Hepatocyte (in vitro differentiated cells): ENCODE measurements around the gene PAFAH2. TPM values are rescaled to one million over a fixed set of nuclear protein-coding genes. Genes with fewer than 3 reads are reported as not detected.
A peak's percentile ranks its signal among the peaks of the same experiment; 100 is the strongest.

Experiments used
- DNase-seq: peaks from one replicate; pipeline ENCODE4 v3.0.0-alpha.2; 2016; ENCODE audit warnings: low spot score
- H2AFZ ChIP-seq: fragments of 200-600 bp; sonication (generic); 2 replicates; pipeline ENCODE4 v1.6.0; 2016; ENCODE audit warnings: antibody characterized with exemption, mild to moderate bottlenecking
- H3K27ac ChIP-seq: fragments of 200-600 bp; sonication (generic); 2 replicates; pipeline ENCODE4 v1.5.1; 2016; ENCODE audit warnings: mild to moderate bottlenecking
- H3K27me3 ChIP-seq: fragments of 200-600 bp; sonication (generic); 2 replicates; pipeline ENCODE4 v1.6.1; 2016
- H3K36me3 ChIP-seq: fragments of 200-600 bp; sonication (generic); replicated peaks from 2 replicates; pipeline ENCODE4 v1.5.1; 2016; ENCODE audit warnings: low read depth; ENCODE audit not compliant: insufficient read depth
- H3K4me1 ChIP-seq: fragments of 200-600 bp; sonication (generic); 2 replicates; pipeline ENCODE4 v1.5.1; 2016; ENCODE audit warnings: mild to moderate bottlenecking, moderate library complexity; ENCODE audit not compliant: insufficient read depth
- H3K4me2 ChIP-seq: fragments of 200-600 bp; sonication (generic); 2 replicates; pipeline ENCODE4 v1.6.0; 2016
- H3K4me3 ChIP-seq: fragments of 200-600 bp; sonication (generic); 2 replicates; pipeline ENCODE4 v1.5.1; 2016; ENCODE audit warnings: mild to moderate bottlenecking
- H3K79me2 ChIP-seq: fragments of 200-600 bp; sonication (generic); 2 replicates; pipeline ENCODE4 v1.6.0; 2017; ENCODE audit warnings: mild to moderate bottlenecking
- H3K9me2 ChIP-seq: fragments of 200-600 bp; sonication (generic); replicated peaks from 2 replicates; pipeline ENCODE4 v1.6.0; 2017; ENCODE audit warnings: mild to moderate bottlenecking; ENCODE audit not compliant: insufficient read depth
- H3K9me3 ChIP-seq: fragments of 200-600 bp; sonication (generic); 2 replicates; pipeline ENCODE4 v1.5.1; 2016; ENCODE audit warnings: low read depth, mild to moderate bottlenecking
- H4K20me1 ChIP-seq: fragments of 200-600 bp; sonication (generic); 2 replicates; pipeline ENCODE4 v1.6.0; 2016; ENCODE audit warnings: mild to moderate bottlenecking; ENCODE audit not compliant: insufficient read depth, poor library complexity, severe bottlenecking
- EZH2 ChIP-seq: fragments of 200-600 bp; sonication (generic); IDR thresholded peaks from 2 replicates; pipeline ENCODE4 v1.6.1; 2016; ENCODE audit warnings: antibody characterized with exemption, mild to moderate bottlenecking, borderline replicate concordance
- EZH2phosphoT487 ChIP-seq: fragments of 200-600 bp; sonication (generic); IDR thresholded peaks from one replicate; pipeline ENCODE4 v1.6.1; 2018; ENCODE audit warnings: antibody characterized with exemption, mild to moderate bottlenecking, low read depth, moderate library complexity; ENCODE audit not compliant: unreplicated experiment, severe bottlenecking
- WGBS: methylation state at CpG from one replicate; pipeline ENCODE4 v1.1.6; 2016; ENCODE audit warnings: low lambda C conversion rate; ENCODE audit errors: missing lambda C conversion rate; 5-methylcytosine and 5-hydroxymethylcytosine counted together
- polyA plus RNA-seq: library from polyadenylated mRNA; unstranded; fragments of >200 nt; fragmentation: Nextera tagmentation; extraction: Ambion mirVana; gene quantifications from 2 replicates; pipeline ENCODE4 v1.2.1, GENCODE V29; 2016
- total RNA-seq: library from RNA; depleted of rRNA; stranded (reverse); fragments of >200 nt; gene quantifications from 2 replicates; pipeline ENCODE4 v1.2.3, GENCODE V29; 2014
- TF ChIP-seq, protein P1 (sequence below): fragments of 200-600 bp; sonication (generic); IDR thresholded peaks from 2 replicates; pipeline ENCODE4 v1.5.1; 2016; ENCODE audit warnings: antibody characterized with exemption, mild to moderate bottlenecking; ENCODE audit not compliant: poor library complexity

Gene PAFAH2
- total and polyA plus RNA-seq, 2 experiments from 2014 or later = 22.7 to 24.6 TPM

- 15% methylated on average over 38 of the region's 39 CpGs for WGBS
- Histone ChIP-seq H2AFZ (peak overlapping the region; percentile 75), H3K4me3 (peak overlapping the region; percentile 98), H3K79me2 (no peaks in the 10 kb centered on the region), H3K36me3 (no peaks in the 10 kb centered on the region), H3K4me2 (peak overlapping the region; percentile 99), H3K27ac (peak overlapping the region; percentile 95), H3K9me3 (no peaks in the 10 kb centered on the region), H3K27me3 (no peaks in the 10 kb centered on the region), H3K9me2 (no peaks in the 10 kb centered on the region), H3K4me1 (peaks cover 9% of the 10 kb centered on the region), H4K20me1 (no peaks in the 10 kb centered on the region)
- TF ChIP-seq EZH2phosphoT487 = no peak
- TF ChIP-seq, protein P1, sequence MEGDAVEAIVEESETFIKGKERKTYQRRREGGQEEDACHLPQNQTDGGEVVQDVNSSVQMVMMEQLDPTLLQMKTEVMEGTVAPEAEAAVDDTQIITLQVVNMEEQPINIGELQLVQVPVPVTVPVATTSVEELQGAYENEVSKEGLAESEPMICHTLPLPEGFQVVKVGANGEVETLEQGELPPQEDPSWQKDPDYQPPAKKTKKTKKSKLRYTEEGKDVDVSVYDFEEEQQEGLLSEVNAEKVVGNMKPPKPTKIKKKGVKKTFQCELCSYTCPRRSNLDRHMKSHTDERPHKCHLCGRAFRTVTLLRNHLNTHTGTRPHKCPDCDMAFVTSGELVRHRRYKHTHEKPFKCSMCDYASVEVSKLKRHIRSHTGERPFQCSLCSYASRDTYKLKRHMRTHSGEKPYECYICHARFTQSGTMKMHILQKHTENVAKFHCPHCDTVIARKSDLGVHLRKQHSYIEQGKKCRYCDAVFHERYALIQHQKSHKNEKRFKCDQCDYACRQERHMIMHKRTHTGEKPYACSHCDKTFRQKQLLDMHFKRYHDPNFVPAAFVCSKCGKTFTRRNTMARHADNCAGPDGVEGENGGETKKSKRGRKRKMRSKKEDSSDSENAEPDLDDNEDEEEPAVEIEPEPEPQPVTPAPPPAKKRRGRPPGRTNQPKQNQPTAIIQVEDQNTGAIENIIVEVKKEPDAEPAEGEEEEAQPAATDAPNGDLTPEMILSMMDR = peak; percentile 99
- DNase-seq = peak; percentile 89
Measured at GRCh38 chr1:26035959-26036755, 38.3 kb upstream of the PAFAH2 start.

GRCh38 chr1:26035203-26035958 is 37.5 kb upstream of the PAFAH2 start:
- no peaks in the 10 kb centered on the region for H3K9me3 ChIP-seq
- peak overlapping the region; percentile 95 for H3K27ac ChIP-seq
- no peaks in the 10 kb centered on the region for H3K27me3 ChIP-seq
- under 1% methylated on average over 59 of the region's 60 CpGs for WGBS
- H3K4me2 ChIP-seq = peak overlapping the region; percentile 99
- H3K4me1 ChIP-seq = peaks cover 9% of the 10 kb centered on the region
- no peaks in the 10 kb centered on the region for H3K9me2 ChIP-seq
- no peak for TF ChIP-seq EZH2
- H3K36me3 ChIP-seq = no peaks in the 10 kb centered on the region
- H4K20me1 ChIP-seq = no peaks in the 10 kb centered on the region
- peak overlapping the region; percentile 75 for H2AFZ ChIP-seq
- H3K79me2 ChIP-seq = no peaks in the 10 kb centered on the region
- peak overlapping the region; percentile 98 for H3K4me3 ChIP-seq
- DNase-seq = peak; percentile 98

DNA sequence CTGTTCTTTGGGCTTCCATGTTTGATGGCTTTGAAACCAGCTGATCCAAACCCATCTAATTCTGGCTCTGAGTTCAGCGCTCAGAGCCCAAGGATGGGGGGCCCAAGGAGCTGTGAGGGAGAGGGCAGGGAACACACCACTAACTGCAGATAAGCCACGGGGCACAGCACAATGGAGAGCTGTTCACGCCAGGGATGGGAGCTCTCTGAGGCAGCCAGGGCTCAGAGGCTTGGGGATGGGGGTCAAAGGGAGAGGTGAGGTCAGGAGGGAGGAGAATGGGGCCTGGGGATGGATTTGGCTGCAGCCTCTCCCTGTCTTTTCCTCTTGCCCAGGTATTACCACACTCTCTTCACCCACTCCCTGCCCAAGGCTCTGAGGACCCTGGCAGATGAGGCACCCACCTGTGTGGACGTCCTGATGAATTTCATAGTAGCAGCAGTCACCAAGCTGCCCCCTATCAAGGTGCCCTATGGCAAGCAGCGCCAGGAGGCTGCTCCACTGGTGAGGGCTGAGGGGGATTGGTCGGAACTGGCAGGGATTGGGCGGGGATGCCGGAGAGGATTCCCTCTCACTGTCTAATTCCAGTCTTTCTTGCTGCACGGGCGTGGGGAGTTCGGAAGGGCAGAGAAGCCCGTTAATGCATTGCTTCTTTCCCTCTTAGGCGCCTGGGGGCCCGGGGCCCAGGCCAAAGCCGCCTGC is 36.8 kb upstream of the PAFAH2 start:
- WGBS = 17% methylated on average over 15 of the region's 15 CpGs
- Histone ChIP-seq H3K36me3 (no peaks in the 10 kb centered on the region), H4K20me1 (no peaks in the 10 kb centered on the region), H3K27me3 (no peaks in the 10 kb centered on the region), H3K9me2 (no peaks in the 10 kb centered on the region), H3K27ac (no peak overlapping the region), H3K79me2 (no peaks in the 10 kb centered on the region), H3K4me1 (peaks cover 9% of the 10 kb centered on the region), H3K9me3 (no peaks in the 10 kb centered on the region), H2AFZ (peak overlapping the region; percentile 75), H3K4me3 (peak overlapping the region; percentile 98), H3K4me2 (peak overlapping the region; percentile 99)
- TF ChIP-seq EZH2phosphoT487 (no peak), EZH2 (no peak)
- TF ChIP-seq, protein P1 = no peak
- DNase-seq = no peak
